BLaER1 (cell line): ENCODE measurements around the gene SLX4IP.

Source experiments
- H3K27ac ChIP-seq: shearing (Covaris generic); formaldehyde crosslinking; 2 replicates; pipeline ENCODE4 v1.8.1; 2022
- H3K27me3 ChIP-seq: shearing (Covaris generic); formaldehyde crosslinking; 2 replicates; pipeline ENCODE4 v1.8.1; 2022
- H3K36me3 ChIP-seq: shearing (Covaris generic); formaldehyde crosslinking; 2 replicates; pipeline ENCODE4 v1.8.1; 2022
- H3K4me1 ChIP-seq: shearing (Covaris generic); formaldehyde crosslinking; 2 replicates; pipeline ENCODE4 v1.8.1; 2022
- H3K4me2 ChIP-seq: shearing (Covaris generic); formaldehyde crosslinking; 2 replicates; pipeline ENCODE4 v1.8.1; 2022
- H3K4me3 ChIP-seq: shearing (Covaris generic); formaldehyde crosslinking; 2 replicates; pipeline ENCODE4 v1.8.1; 2022
- H3K9ac ChIP-seq: shearing (Covaris generic); formaldehyde crosslinking; 2 replicates; pipeline ENCODE4 v1.8.1; 2022
- H3K9me3 ChIP-seq: shearing (Covaris generic); formaldehyde crosslinking; 2 replicates; pipeline ENCODE4 v1.8.1; 2022
- H4K20me1 ChIP-seq: shearing (Covaris generic); formaldehyde crosslinking; 2 replicates; pipeline ENCODE4 v1.8.1; 2022
- Cebpa-rat ChIP-seq: shearing (Covaris generic); IDR thresholded peaks from 2 replicates; pipeline ENCODE4 v1.8.1; 2022

The SLX4IP gene

GRCh38 chr20:10551732-10552724 is 116.9 kb downstream of the SLX4IP start:
- Histone ChIP-seq H3K4me3 (no peak overlapping the region), H4K20me1 (peaks cover 34% of the 10 kb centered on the region; the same call in 1 of the 2 replicates), H3K27ac (no peak overlapping the region), H3K9ac (no peak overlapping the region), H3K4me2 (peak overlapping the region; percentile 27; the same call in 1 of the 2 replicates), H3K4me1 (peaks cover 30% of the 10 kb centered on the region), H3K27me3 (no peaks in the 10 kb centered on the region), H3K36me3 (no peaks in the 10 kb centered on the region), H3K9me3 (no peaks in the 10 kb centered on the region)
- TF ChIP-seq Cebpa-rat = no peak

GRCh38 chr20:10553326-10553984 is 118.3 kb downstream of the SLX4IP start:
- H3K4me1 ChIP-seq = peaks cover 39% of the 10 kb centered on the region
- H3K9me3 ChIP-seq = no peaks in the 10 kb centered on the region
- H3K9ac ChIP-seq = no peak overlapping the region
- no peaks in the 10 kb centered on the region for H3K27me3 ChIP-seq
- H3K4me3 ChIP-seq = no peak overlapping the region
- H4K20me1 ChIP-seq = peaks cover 34% of the 10 kb centered on the region; the same call in 1 of the 2 replicates
- H3K36me3 ChIP-seq = no peaks in the 10 kb centered on the region
- H3K27ac ChIP-seq = no peak overlapping the region
- TF ChIP-seq Cebpa-rat = no peak
- H3K4me2 ChIP-seq = peak overlapping the region; percentile 57

GRCh38 chr20:10554285-10554684 is 119.2 kb downstream of the SLX4IP start:
- TF ChIP-seq Cebpa-rat = no peak
- Histone ChIP-seq H3K4me2 (peak overlapping the region; percentile 57), H3K27me3 (no peaks in the 10 kb centered on the region), H4K20me1 (peaks cover 31% of the 10 kb centered on the region; the same call in 1 of the 2 replicates), H3K27ac (no peak overlapping the region), H3K36me3 (no peaks in the 10 kb centered on the region), H3K9ac (no peak overlapping the region), H3K4me3 (no peak overlapping the region), H3K4me1 (peaks cover 47% of the 10 kb centered on the region), H3K9me3 (no peaks in the 10 kb centered on the region)

GRCh38 chr20:10555393-10555792 is 120.3 kb downstream of the SLX4IP start:
- no peaks in the 10 kb centered on the region for H3K36me3 ChIP-seq
- H3K9me3 ChIP-seq = no peaks in the 10 kb centered on the region
- no peak for TF ChIP-seq Cebpa-rat
- no peak overlapping the region for H3K4me2 ChIP-seq
- H3K27ac ChIP-seq = no peak overlapping the region
- no peak overlapping the region for H3K9ac ChIP-seq
- peaks cover 29% of the 10 kb centered on the region; the same call in 1 of the 2 replicates for H4K20me1 ChIP-seq
- H3K4me1 ChIP-seq = peaks cover 45% of the 10 kb centered on the region
- H3K4me3 ChIP-seq = no peak overlapping the region
- H3K27me3 ChIP-seq = no peaks in the 10 kb centered on the region

- Histone ChIP-seq H3K4me1 (peaks cover 43% of the 10 kb centered on the region), H3K9ac (no peak overlapping the region), H3K4me2 (no peak overlapping the region)
Measured at GRCh38 chr20:10555865-10556308, 120.8 kb downstream of the SLX4IP start.

GRCh38 chr20:10556519-10557083 is 121.5 kb downstream of the SLX4IP start:
- H3K9ac ChIP-seq = no peak overlapping the region
- peaks cover 2% of the 10 kb centered on the region for H3K36me3 ChIP-seq
- peaks cover 43% of the 10 kb centered on the region for H3K4me1 ChIP-seq
- no peak overlapping the region for H3K4me3 ChIP-seq
- peaks cover 27% of the 10 kb centered on the region; the same call in 1 of the 2 replicates for H4K20me1 ChIP-seq
- peaks cover 2% of the 10 kb centered on the region; the same call in 1 of the 2 replicates for H3K9me3 ChIP-seq
- no peaks in the 10 kb centered on the region for H3K27me3 ChIP-seq
- H3K27ac ChIP-seq = no peak overlapping the region
- H3K4me2 ChIP-seq = no peak overlapping the region
- no peak for TF ChIP-seq Cebpa-rat

More at GRCh38 chr20:10555865-10556308, 120.8 kb downstream of the SLX4IP start:
- no peaks in the 10 kb centered on the region for H3K36me3 ChIP-seq
- peaks cover 29% of the 10 kb centered on the region; the same call in 1 of the 2 replicates for H4K20me1 ChIP-seq
- no peaks in the 10 kb centered on the region for H3K9me3 ChIP-seq
- no peak overlapping the region for H3K4me3 ChIP-seq
- no peak for TF ChIP-seq Cebpa-rat
- H3K27ac ChIP-seq = no peak overlapping the region
- no peaks in the 10 kb centered on the region for H3K27me3 ChIP-seq

GRCh38 chr20:10557685-10558084 is 122.6 kb downstream of the SLX4IP start:
- peaks cover 12% of the 10 kb centered on the region for H3K36me3 ChIP-seq
- no peak overlapping the region for H3K27ac ChIP-seq
- no peak overlapping the region for H3K9ac ChIP-seq
- H4K20me1 ChIP-seq = peaks cover 20% of the 10 kb centered on the region; the same call in 1 of the 2 replicates
- H3K9me3 ChIP-seq = peaks cover 13% of the 10 kb centered on the region
- no peak for TF ChIP-seq Cebpa-rat
- H3K27me3 ChIP-seq = no peaks in the 10 kb centered on the region
- peaks cover 36% of the 10 kb centered on the region for H3K4me1 ChIP-seq
- no peak overlapping the region for H3K4me2 ChIP-seq
- no peak overlapping the region for H3K4me3 ChIP-seq

GRCh38 chr20:10558635-10559187 is 123.6 kb downstream of the SLX4IP start:
- H4K20me1 ChIP-seq = peaks cover 17% of the 10 kb centered on the region; the same call in 1 of the 2 replicates
- TF ChIP-seq Cebpa-rat = no peak
- H3K9me3 ChIP-seq = peaks cover 21% of the 10 kb centered on the region
- H3K4me2 ChIP-seq = no peak overlapping the region
- no peak overlapping the region for H3K4me3 ChIP-seq
- H3K27ac ChIP-seq = no peak overlapping the region
- H3K9ac ChIP-seq = no peak overlapping the region
- H3K36me3 ChIP-seq = peaks cover 12% of the 10 kb centered on the region
- H3K27me3 ChIP-seq = no peaks in the 10 kb centered on the region
- peaks cover 32% of the 10 kb centered on the region for H3K4me1 ChIP-seq

- H4K20me1 ChIP-seq = peaks cover 12% of the 10 kb centered on the region; the same call in 1 of the 2 replicates
- no peak overlapping the region for H3K9ac ChIP-seq
- H3K4me3 ChIP-seq = no peak overlapping the region
- H3K4me2 ChIP-seq = no peak overlapping the region
- H3K36me3 ChIP-seq = peaks cover 12% of the 10 kb centered on the region
- no peaks in the 10 kb centered on the region for H3K27me3 ChIP-seq
- no peak for TF ChIP-seq Cebpa-rat
- no peak overlapping the region for H3K27ac ChIP-seq
- peaks cover 26% of the 10 kb centered on the region for H3K4me1 ChIP-seq
- H3K9me3 ChIP-seq = peaks cover 23% of the 10 kb centered on the region
Measured at GRCh38 chr20:10559266-10559665, 124.2 kb downstream of the SLX4IP start.
